Neuronal stem cell (in vitro differentiated cells): ENCODE results near the gene MMS19.
A peak's percentile ranks its signal among the peaks of the same experiment; 100 is the strongest.

ENCODE experiments used
- DNase-seq: peaks from one replicate; pipeline ENCODE4 v3.0.0-alpha.2; 2013; ENCODE audit warnings: low spot score
- H2AFZ ChIP-seq: one replicate; pipeline ENCODE4 v1.6.1; 2013; ENCODE audit warnings: mild to moderate bottlenecking, low read length, inconsistent platforms
- H2AK5ac ChIP-seq: 2 replicates; pipeline ENCODE4 v1.6.1; 2013; ENCODE audit warnings: low read depth, mild to moderate bottlenecking, inconsistent platforms, low read length, moderate library complexity, mixed read lengths
- H2BK120ac ChIP-seq: 2 replicates; pipeline ENCODE4 v1.6.1; 2013; ENCODE audit warnings: low read depth, mild to moderate bottlenecking, inconsistent platforms, low read length, moderate library complexity, mixed read lengths
- H2BK12ac ChIP-seq: one replicate; pipeline ENCODE4 v1.6.1; 2013; ENCODE audit warnings: low read length, inconsistent platforms
- H2BK15ac ChIP-seq: 2 replicates; pipeline ENCODE4 v1.6.1; 2013; ENCODE audit warnings: mild to moderate bottlenecking, low read length, inconsistent platforms, mixed read lengths
- H2BK5ac ChIP-seq: one replicate; pipeline ENCODE4 v1.6.1; 2013; ENCODE audit warnings: inconsistent platforms, mild to moderate bottlenecking, low read length, moderate library complexity
- H3K14ac ChIP-seq: one replicate; pipeline ENCODE4 v1.6.1; 2013; ENCODE audit warnings: low read length, inconsistent platforms
- H3K18ac ChIP-seq: 2 replicates; pipeline ENCODE4 v1.6.1; 2013; ENCODE audit warnings: low read length, inconsistent platforms
- H3K23ac ChIP-seq: 2 replicates; pipeline ENCODE4 v1.6.1; 2013; ENCODE audit warnings: low read depth, mild to moderate bottlenecking, mixed read lengths, low read length, inconsistent platforms; ENCODE audit not compliant: poor library complexity
- H3K27ac ChIP-seq: replicated peaks from 3 replicates; pipeline ENCODE4 v1.5.1; 2013; ENCODE audit warnings: low read length, inconsistent platforms
- H3K27me3 ChIP-seq, 3 experiments: 2 replicates each; pipeline ENCODE4 v1.6.1; 2013; ENCODE audit warnings: low read length in 3 of 3, mild to moderate bottlenecking in 2 of 3, inconsistent platforms in 1 of 3, low read depth in 1 of 3, mixed read lengths in 1 of 3, moderate library complexity in 1 of 3; ENCODE audit not compliant: control insufficient read depth in 3 of 3, insufficient read depth in 3 of 3
- H3K36me3 ChIP-seq, 2 donors: replicated peaks in 1 of 2; 2 replicates each; pipeline ENCODE4 v1.6.1; 2013; ENCODE audit warnings: low read length in 2 of 2; ENCODE audit not compliant: control insufficient read depth in 2 of 2, insufficient read depth in 2 of 2
- H3K4ac ChIP-seq: 2 replicates; pipeline ENCODE4 v1.6.1; 2013; ENCODE audit warnings: inconsistent platforms, mild to moderate bottlenecking, low read length, moderate library complexity
- H3K4me1 ChIP-seq, 2 donors: 1 replicate in 1 of 2; 2 replicates in 1 of 2; pipeline ENCODE4 v1.6.1; 2013; ENCODE audit warnings: low read length in 2 of 2, low read depth in 1 of 2; ENCODE audit not compliant: control insufficient read depth in 2 of 2, insufficient read depth in 1 of 2
- H3K4me2 ChIP-seq: one replicate; pipeline ENCODE4 v1.6.1; 2013; ENCODE audit warnings: mild to moderate bottlenecking, low read length, inconsistent platforms; ENCODE audit not compliant: insufficient read depth, poor library complexity, severe bottlenecking
- H3K4me3 ChIP-seq, 2 donors: 2 replicates each; pipeline ENCODE4 v1.5.1; 2013; ENCODE audit warnings: low read length in 2 of 2, mild to moderate bottlenecking in 2 of 2, inconsistent platforms in 1 of 2, moderate library complexity in 1 of 2
- H3K79me1 ChIP-seq: one replicate; pipeline ENCODE4 v1.6.1; 2013; ENCODE audit warnings: low read depth, mild to moderate bottlenecking, inconsistent platforms, low read length, moderate library complexity
- H3K9ac ChIP-seq: one replicate; pipeline ENCODE4 v1.6.1; 2013; ENCODE audit warnings: mild to moderate bottlenecking, low read depth, low read length, inconsistent platforms; ENCODE audit not compliant: poor library complexity
- H3K9me3 ChIP-seq, 2 donors: replicated peaks in 1 of 2; 2 replicates each; pipeline versions ENCODE3 to v1.6.1; 2013; ENCODE audit warnings: low read length in 2 of 2, mild to moderate bottlenecking in 2 of 2, inconsistent platforms in 1 of 2, low read depth in 1 of 2, mixed read lengths in 1 of 2, moderate library complexity in 1 of 2; ENCODE audit not compliant: control insufficient read depth in 2 of 2, insufficient read depth in 1 of 2
- H4K8ac ChIP-seq: one replicate; pipeline ENCODE4 v1.6.1; 2013; ENCODE audit warnings: low read depth, mild to moderate bottlenecking, inconsistent platforms, low read length, moderate library complexity
- H4K91ac ChIP-seq: one replicate; pipeline ENCODE4 v1.6.1; 2013; ENCODE audit warnings: low read length, low read depth, mild to moderate bottlenecking, inconsistent platforms; ENCODE audit not compliant: poor library complexity
- WGBS, 2 donors: extraction: QIAGEN DNeasy Blood & Tissue Kit; methylation state at CpG; one replicate each; pipeline ENCODE4 v1.1.7; 2013; ENCODE audit warnings: missing lambda C conversion rate in 2 of 2, mixed read lengths in 1 of 2; ENCODE audit not compliant: insufficient read length in 2 of 2, insufficient replicate concordance in 1 of 2; ENCODE audit errors: extremely low coverage in 2 of 2; 5-methylcytosine and 5-hydroxymethylcytosine counted together

Gene MMS19

DNA sequence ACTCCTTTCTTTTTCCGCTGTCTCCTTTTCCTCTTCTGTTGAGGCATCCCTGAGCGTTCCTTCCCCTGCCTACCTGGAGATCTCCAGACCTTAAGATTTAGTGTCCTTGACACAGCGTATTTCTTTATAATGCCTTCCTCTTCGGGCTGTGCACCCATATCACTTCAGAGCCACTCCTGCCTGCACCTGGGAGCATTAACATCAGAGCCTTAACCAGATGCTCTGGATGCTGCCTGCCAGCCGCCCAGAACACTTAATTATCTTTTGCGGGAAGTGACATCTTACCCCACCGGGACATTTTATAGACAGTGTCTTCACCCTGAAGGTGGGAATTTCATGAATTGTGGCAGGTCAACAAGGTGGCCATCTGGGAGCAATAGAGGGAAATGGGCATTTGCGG is 24.7 kb upstream of the MMS19 start:
- no peaks in the 10 kb centered on the region for H3K27me3 ChIP-seq
- H2BK120ac ChIP-seq: no peak overlapping the region
- no peak overlapping the region for H4K91ac ChIP-seq
- peaks cover 2 to 18% of the 10 kb centered on the region in 2 donors for H3K4me1 ChIP-seq
- H3K9ac ChIP-seq: no peak overlapping the region
- no peak overlapping the region for H2BK15ac ChIP-seq
- H3K9me3 ChIP-seq: no peaks in the 10 kb centered on the region
- no peak overlapping the region for H3K4me2 ChIP-seq
- no peak overlapping the region for H2BK12ac ChIP-seq
- no peak overlapping the region for H2AK5ac ChIP-seq
- H3K18ac ChIP-seq: no peak overlapping the region
- no peak overlapping the region for H3K4me3 ChIP-seq
- H4K8ac ChIP-seq: no peak overlapping the region
- no peak overlapping the region for H3K27ac ChIP-seq
- WGBS, 2 donors: no CpG with 5 or more reads among the region's 8 CpGs
- no peaks in the 10 kb centered on the region for H3K79me1 ChIP-seq
- no peak overlapping the region for H3K4ac ChIP-seq
- H3K14ac ChIP-seq: no peak overlapping the region
- no peak overlapping the region for H2BK5ac ChIP-seq
- H3K36me3 ChIP-seq: no peaks in the 10 kb centered on the region
- no peak overlapping the region for H3K23ac ChIP-seq
- no peak for DNase-seq
- no peak overlapping the region for H2AFZ ChIP-seq

DNA sequence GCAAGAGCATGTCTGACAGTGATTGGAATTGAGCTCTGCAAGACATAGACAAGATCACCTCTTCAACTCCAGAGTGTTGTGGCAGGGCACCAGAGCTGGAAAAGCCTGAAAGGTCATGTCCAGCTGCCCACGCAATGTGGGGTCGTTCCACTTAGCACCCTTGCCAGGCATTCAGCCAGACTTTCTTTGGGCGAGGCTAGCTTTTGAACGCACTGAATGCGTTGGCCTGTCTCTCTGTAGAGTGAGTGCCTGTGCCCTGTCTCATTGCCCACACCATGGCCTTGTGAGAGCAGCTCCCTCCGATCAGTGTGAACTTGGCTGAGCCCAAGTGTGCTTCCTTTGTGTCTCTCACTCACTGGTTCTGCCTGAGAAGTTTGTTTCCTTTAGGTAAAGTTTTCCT is 23.8 kb upstream of the MMS19 start:
- Histone ChIP-seq H2BK15ac (no peak overlapping the region), H3K4me3 (no peak overlapping the region), H3K9me3 (no peaks in the 10 kb centered on the region), H2BK12ac (no peak overlapping the region), H3K27me3 (no peaks in the 10 kb centered on the region), H4K91ac (no peak overlapping the region), H3K4me1 (peaks cover 2 to 19% of the 10 kb centered on the region in 2 donors), H3K36me3 (no peaks in the 10 kb centered on the region), H3K14ac (no peak overlapping the region), H3K4ac (no peak overlapping the region), H2BK120ac (no peak overlapping the region), H3K27ac (no peak overlapping the region), H3K79me1 (no peaks in the 10 kb centered on the region), H2AK5ac (no peak overlapping the region), H3K4me2 (no peak overlapping the region), H3K18ac (no peak overlapping the region), H3K9ac (peak overlapping the region; percentile 2), H4K8ac (no peak overlapping the region), H2BK5ac (no peak overlapping the region), H3K23ac (no peak overlapping the region), H2AFZ (no peak overlapping the region)
- WGBS, 2 donors: no CpG with 5 or more reads among the region's 6 CpGs
- DNase-seq: no peak

DNA sequence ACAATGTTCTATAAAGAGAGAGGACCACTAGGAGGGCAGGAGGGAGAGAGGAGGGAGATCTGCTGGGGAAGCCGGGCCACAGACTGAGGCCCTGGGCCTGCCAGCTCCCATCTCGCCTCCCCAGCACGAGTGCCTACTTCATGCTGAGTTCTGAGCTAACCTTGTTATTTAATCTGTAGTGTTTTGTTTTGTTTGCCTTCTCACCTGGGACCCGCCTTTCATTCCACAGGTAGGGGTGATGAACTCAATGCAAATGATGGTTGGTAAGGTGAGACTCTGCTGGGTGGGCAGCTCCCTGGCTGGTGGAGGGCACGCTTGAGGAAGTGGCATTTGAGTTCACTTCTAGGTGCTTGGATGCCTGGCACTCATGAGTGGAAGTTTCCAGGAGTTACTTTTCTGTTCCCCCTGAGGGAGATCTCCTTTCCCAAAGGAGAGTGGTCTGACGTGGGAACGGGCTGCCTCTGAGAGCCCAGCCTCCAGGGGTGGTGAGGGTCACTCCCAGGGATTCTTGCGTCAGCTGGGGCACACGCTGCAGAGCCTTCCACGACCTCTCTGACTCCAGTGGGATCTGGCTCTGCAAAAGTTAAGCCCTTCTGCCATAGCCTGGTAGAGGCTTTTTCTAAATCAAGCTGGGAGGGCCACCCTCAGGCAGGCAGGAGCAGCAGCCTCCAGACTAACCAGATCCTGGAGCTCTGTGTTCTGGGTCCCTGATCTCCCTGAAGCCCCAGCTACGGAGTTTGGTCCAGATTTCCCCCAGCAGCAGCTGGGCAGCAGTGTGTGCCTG is 22.9 kb upstream of the MMS19 start:
- H3K9ac ChIP-seq: no peak overlapping the region
- no peak overlapping the region for H2AK5ac ChIP-seq
- peaks cover 2 to 19% of the 10 kb centered on the region in 2 donors for H3K4me1 ChIP-seq
- no peak for DNase-seq
- H3K23ac ChIP-seq: no peak overlapping the region
- no peak overlapping the region for H3K4me3 ChIP-seq
- H2BK15ac ChIP-seq: no peak overlapping the region
- no peak overlapping the region for H2AFZ ChIP-seq
- no peaks in the 10 kb centered on the region for H3K27me3 ChIP-seq
- H3K4me2 ChIP-seq: no peak overlapping the region
- no peaks in the 10 kb centered on the region for H3K9me3 ChIP-seq
- no peak overlapping the region for H3K18ac ChIP-seq
- H3K27ac ChIP-seq: no peak overlapping the region
- no peak overlapping the region for H4K91ac ChIP-seq
- H3K14ac ChIP-seq: no peak overlapping the region
- H2BK5ac ChIP-seq: no peak overlapping the region
- no peak overlapping the region for H4K8ac ChIP-seq
- H3K36me3 ChIP-seq: no peaks in the 10 kb centered on the region
- no peak overlapping the region for H3K4ac ChIP-seq
- H2BK120ac ChIP-seq: no peak overlapping the region
- H2BK12ac ChIP-seq: no peak overlapping the region
- H3K79me1 ChIP-seq: no peaks in the 10 kb centered on the region
- WGBS, 2 donors: no CpG with 5 or more reads among the region's 11 CpGs

DNA sequence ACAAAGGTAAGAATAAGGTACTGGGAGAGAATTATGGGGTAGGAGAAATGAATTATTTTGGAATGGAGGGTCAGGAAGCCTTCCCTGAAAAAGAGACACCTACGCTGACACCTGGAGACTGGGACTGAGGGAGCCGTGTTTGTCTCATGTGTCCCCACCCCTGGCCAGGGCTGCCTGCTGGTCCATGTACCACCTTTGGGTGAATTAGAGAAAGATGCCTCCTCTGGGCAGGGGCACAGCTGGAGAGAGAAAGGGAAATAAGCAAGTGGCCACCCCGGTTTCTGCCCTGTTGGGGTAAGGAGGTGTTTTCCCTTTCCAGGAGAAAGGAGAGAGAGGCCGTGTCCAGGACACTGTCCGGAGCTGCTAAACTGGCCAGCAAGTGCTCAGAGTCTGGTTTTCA is 22.3 kb upstream of the MMS19 start:
- no peak overlapping the region for H3K27ac ChIP-seq
- H2BK5ac ChIP-seq: no peak overlapping the region
- H3K36me3 ChIP-seq: no peaks in the 10 kb centered on the region
- H3K23ac ChIP-seq: no peak overlapping the region
- no peaks in the 10 kb centered on the region for H3K9me3 ChIP-seq
- no peak overlapping the region for H4K91ac ChIP-seq
- H2BK15ac ChIP-seq: no peak overlapping the region
- WGBS, 2 donors: no CpG with 5 or more reads among the region's 5 CpGs
- no peaks in the 10 kb centered on the region for H3K79me1 ChIP-seq
- DNase-seq: no peak
- no peak overlapping the region for H3K4me3 ChIP-seq
- no peak overlapping the region for H3K18ac ChIP-seq
- no peak overlapping the region for H2AK5ac ChIP-seq
- H3K14ac ChIP-seq: no peak overlapping the region
- H2AFZ ChIP-seq: no peak overlapping the region
- H3K4me2 ChIP-seq: no peak overlapping the region
- no peaks in the 10 kb centered on the region for H3K27me3 ChIP-seq
- H2BK12ac ChIP-seq: no peak overlapping the region
- H3K4ac ChIP-seq: no peak overlapping the region
- H3K4me1 ChIP-seq: peaks cover 3 to 21% of the 10 kb centered on the region in 2 donors
- H2BK120ac ChIP-seq: no peak overlapping the region
- no peak overlapping the region for H4K8ac ChIP-seq
- H3K9ac ChIP-seq: no peak overlapping the region
